ENCODE results near the gene OR2S2. TPM values are rescaled to one million over a fixed set of nuclear protein-coding genes. Genes with fewer than 3 reads are reported as not detected.

OR2S2 gene
- total RNA-seq, 2 experiments from 2014 or later = not detected

DNA sequence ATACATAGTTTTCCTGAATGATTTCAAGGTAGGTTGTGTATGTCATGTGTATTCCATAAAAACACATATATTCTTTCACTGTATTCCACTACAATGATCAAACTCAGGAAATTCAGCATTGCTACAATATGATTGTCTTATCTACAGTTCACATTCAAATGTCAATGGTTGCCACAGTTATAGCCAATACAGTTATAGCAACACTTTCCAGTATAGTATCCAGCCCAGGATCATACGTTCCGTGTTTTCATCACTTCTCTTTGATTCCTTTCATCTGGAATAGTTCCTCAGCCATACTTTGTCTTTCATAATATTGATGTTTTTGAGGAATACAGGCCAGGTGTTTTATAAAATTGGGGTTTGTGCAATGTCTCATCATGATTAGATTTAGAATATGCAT is 9.5 kb downstream of the OR2S2 start:
- no peak for TF ChIP-seq EZH2phosphoT487 (IDR thresholded peaks at IDR 0.05; ENCODE audit: borderline replicate concordance, low read depth, low read length)
- TF ChIP-seq, protein P1, sequence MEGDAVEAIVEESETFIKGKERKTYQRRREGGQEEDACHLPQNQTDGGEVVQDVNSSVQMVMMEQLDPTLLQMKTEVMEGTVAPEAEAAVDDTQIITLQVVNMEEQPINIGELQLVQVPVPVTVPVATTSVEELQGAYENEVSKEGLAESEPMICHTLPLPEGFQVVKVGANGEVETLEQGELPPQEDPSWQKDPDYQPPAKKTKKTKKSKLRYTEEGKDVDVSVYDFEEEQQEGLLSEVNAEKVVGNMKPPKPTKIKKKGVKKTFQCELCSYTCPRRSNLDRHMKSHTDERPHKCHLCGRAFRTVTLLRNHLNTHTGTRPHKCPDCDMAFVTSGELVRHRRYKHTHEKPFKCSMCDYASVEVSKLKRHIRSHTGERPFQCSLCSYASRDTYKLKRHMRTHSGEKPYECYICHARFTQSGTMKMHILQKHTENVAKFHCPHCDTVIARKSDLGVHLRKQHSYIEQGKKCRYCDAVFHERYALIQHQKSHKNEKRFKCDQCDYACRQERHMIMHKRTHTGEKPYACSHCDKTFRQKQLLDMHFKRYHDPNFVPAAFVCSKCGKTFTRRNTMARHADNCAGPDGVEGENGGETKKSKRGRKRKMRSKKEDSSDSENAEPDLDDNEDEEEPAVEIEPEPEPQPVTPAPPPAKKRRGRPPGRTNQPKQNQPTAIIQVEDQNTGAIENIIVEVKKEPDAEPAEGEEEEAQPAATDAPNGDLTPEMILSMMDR (conservative IDR thresholded peaks at IDR 0.05; ENCODE audit: low read length) = no peak
- ChIA-PET POLR2A (no interaction called here), CTCF (ENCODE audit: unreplicated experiment) (no interaction called here)
- Histone ChIP-seq H4K20me1 (ENCODE audit: insufficient read depth, low read length) (no peaks in the 10 kb centered on the region), H3K4me1 (ENCODE audit: insufficient read depth, low read length, poor library complexity, severe bottlenecking) (no peaks in the 10 kb centered on the region), H3K9me2 (ENCODE audit: insufficient read depth, low read length) (no peaks in the 10 kb centered on the region), H3K4me2 (ENCODE audit: low read length) (no peak overlapping the region), H3K4me3 (ENCODE audit: low read depth, low read length, poor library complexity, severe bottlenecking) (no peak overlapping the region), H3K9me3 (ENCODE audit: low read length) (no peaks in the 10 kb centered on the region), H3K27ac (ENCODE audit: low read depth, low read length, poor library complexity, severe bottlenecking) (no peak overlapping the region), H2AFZ (ENCODE audit: low read length) (no peak overlapping the region), H3K36me3 (ENCODE audit: insufficient read depth, low read length) (no peaks in the 10 kb centered on the region), H3K79me2 (ENCODE audit: insufficient read depth, low read depth, low read length) (no peaks in the 10 kb centered on the region)
- no peak for DNase-seq (ENCODE audit: low spot score)
- no TSS peak for BruUV-seq (replicated peaks)
- intact Hi-C loops (cut with micrococcal nuclease; ENCODE audit: unreplicated experiment) = no loop called here

DNA sequence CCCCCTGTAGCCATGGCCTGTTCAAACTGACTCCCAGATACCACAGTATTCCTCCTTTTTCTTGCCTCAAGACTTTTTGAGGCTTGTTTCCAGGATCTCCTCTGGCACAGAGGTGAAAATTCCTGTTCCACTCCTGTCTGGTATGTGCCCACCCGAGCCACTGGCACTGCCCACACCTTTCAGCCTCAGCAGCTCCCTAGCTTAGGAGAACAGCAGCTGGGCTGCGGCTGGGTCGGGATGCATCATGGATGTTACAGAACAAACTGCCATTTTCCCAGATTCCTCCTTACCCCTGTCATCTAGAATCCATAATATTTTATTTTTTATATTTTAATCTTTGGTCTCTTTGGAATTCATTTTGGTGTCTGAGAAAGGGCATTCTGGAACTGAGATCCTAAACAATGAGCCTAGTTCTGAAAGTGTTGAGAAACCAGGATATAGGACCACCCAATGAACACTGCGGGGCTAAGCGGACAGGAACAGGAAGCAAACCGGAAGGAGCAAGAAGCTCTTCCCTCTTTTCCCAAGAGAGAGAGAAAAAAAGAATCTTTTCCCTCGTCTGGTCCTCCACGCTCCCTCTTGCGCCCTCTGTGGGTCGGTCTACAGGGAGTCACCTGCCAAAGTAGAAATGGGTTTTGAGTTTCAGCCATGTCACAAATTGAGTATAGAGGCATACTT is 12.5 kb downstream of the OR2S2 start:
- no peaks in the 10 kb centered on the region for H4K20me1 ChIP-seq (ENCODE audit: insufficient read depth, low read length)
- POLR2A ChIA-PET = interaction anchor here (0.8 to 0.9 kb wide), 2 partner anchors 36 to 43 kb away, joined by 3 read pairs; no protein-coding TSS in a partner anchor
- H2AFZ ChIP-seq (ENCODE audit: low read length) = peak overlapping the region; percentile 59
- H3K4me1 ChIP-seq (ENCODE audit: insufficient read depth, low read length, poor library complexity, severe bottlenecking) = peaks cover 9% of the 10 kb centered on the region
- BruUV-seq (replicated peaks) = no TSS peak
- H3K79me2 ChIP-seq (ENCODE audit: insufficient read depth, low read depth, low read length) = no peaks in the 10 kb centered on the region
- TF ChIP-seq, protein P1 (conservative IDR thresholded peaks at IDR 0.05; ENCODE audit: low read length) = peak; percentile 97
- no peak for TF ChIP-seq EZH2phosphoT487 (IDR thresholded peaks at IDR 0.05; ENCODE audit: borderline replicate concordance, low read depth, low read length)
- DNase-seq (ENCODE audit: low spot score) = peak; percentile 63
- intact Hi-C loops (cut with micrococcal nuclease; ENCODE audit: unreplicated experiment) = loop anchor here (1.0 kb wide), 1 partner anchor 42 kb away; no protein-coding TSS in a partner anchor
- no peaks in the 10 kb centered on the region for H3K9me2 ChIP-seq (ENCODE audit: insufficient read depth, low read length)
- H3K4me3 ChIP-seq (ENCODE audit: low read depth, low read length, poor library complexity, severe bottlenecking) = no peak overlapping the region
- CTCF ChIA-PET (ENCODE audit: unreplicated experiment) = interaction anchor here (1.1 kb wide), 1 partner anchor 50 kb away, joined by 4 read pairs; no protein-coding TSS in a partner anchor
- H3K27ac ChIP-seq (ENCODE audit: low read depth, low read length, poor library complexity, severe bottlenecking) = no peak overlapping the region
- H3K36me3 ChIP-seq (ENCODE audit: insufficient read depth, low read length) = no peaks in the 10 kb centered on the region
- no peaks in the 10 kb centered on the region for H3K9me3 ChIP-seq (ENCODE audit: low read length)
- no peak overlapping the region for H3K4me2 ChIP-seq (ENCODE audit: low read length)

DNA sequence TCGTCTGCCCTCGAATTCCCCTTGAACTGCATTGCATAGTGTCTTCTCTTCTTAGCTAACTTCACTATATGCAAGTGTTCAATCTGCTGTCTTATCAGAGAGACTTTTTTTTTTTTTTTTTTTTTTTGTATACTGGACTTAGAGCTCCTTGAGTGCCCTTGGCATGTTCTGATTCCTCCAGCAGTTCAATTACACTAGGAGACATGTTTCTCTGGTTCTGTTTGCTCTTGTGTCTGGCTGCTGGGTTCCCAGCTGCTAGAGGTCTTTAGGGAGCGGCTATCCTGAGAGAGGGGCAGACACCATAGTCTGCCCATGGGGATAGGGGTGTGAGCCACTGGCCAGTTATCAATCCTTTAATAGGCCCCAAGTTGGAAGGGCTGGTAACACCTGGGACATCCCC is 13.1 kb downstream of the OR2S2 start:
- TF ChIP-seq, protein P1 (conservative IDR thresholded peaks at IDR 0.05; ENCODE audit: low read length) = no peak
- CTCF ChIA-PET (ENCODE audit: unreplicated experiment) = interaction anchor here (1.1 kb wide), 1 partner anchor 49 kb away, joined by 4 read pairs; no protein-coding TSS in a partner anchor
- Histone ChIP-seq H3K4me1 (ENCODE audit: insufficient read depth, low read length, poor library complexity, severe bottlenecking) (peaks cover 15% of the 10 kb centered on the region), H3K36me3 (ENCODE audit: insufficient read depth, low read length) (no peaks in the 10 kb centered on the region), H3K9me3 (ENCODE audit: low read length) (no peaks in the 10 kb centered on the region), H3K9me2 (ENCODE audit: insufficient read depth, low read length) (no peaks in the 10 kb centered on the region), H4K20me1 (ENCODE audit: insufficient read depth, low read length) (no peaks in the 10 kb centered on the region), H2AFZ (ENCODE audit: low read length) (no peak overlapping the region), H3K27ac (ENCODE audit: low read depth, low read length, poor library complexity, severe bottlenecking) (no peak overlapping the region), H3K4me2 (ENCODE audit: low read length) (no peak overlapping the region), H3K79me2 (ENCODE audit: insufficient read depth, low read depth, low read length) (no peaks in the 10 kb centered on the region), H3K4me3 (ENCODE audit: low read depth, low read length, poor library complexity, severe bottlenecking) (no peak overlapping the region)
- POLR2A ChIA-PET = interaction anchor here (0.8 to 0.9 kb wide), 2 partner anchors 37 to 42 kb away, joined by 3 read pairs; no protein-coding TSS in a partner anchor
- no TSS peak for BruUV-seq (replicated peaks)
- intact Hi-C loops (cut with micrococcal nuclease; ENCODE audit: unreplicated experiment) = loop anchor here (1.0 kb wide), 1 partner anchor 42 kb away; no protein-coding TSS in a partner anchor
- DNase-seq (ENCODE audit: low spot score) = no peak

All from OCI-LY7 (cell line).